HepG2 (cell line): ENCODE results near the gene MT1A.

Source experiments
- ATF4 ChIP-seq, 2 experiments: fragments of 450-650 bp in 1 of 2; sonication (generic) in 1 of 2; formaldehyde crosslinking; IDR thresholded peaks; 2 replicates each; pipeline versions ENCODE4 v1.5.0 to v1.8.0; 2020 to 2022; ENCODE audit warnings: mild to moderate bottlenecking in 1 of 2, missing genetic modification reagents in 1 of 2
- EP300 ChIP-seq, 3 experiments: sonication (generic) in 1 of 3; formaldehyde crosslinking in 1 of 3; IDR thresholded peaks; 2 replicates each; pipeline versions ENCODE4 v1.5.1 to v1.6.1; 2011 to 2020; ENCODE audit warnings: low read depth in 2 of 3, low read length in 2 of 3, borderline replicate concordance in 1 of 3, improper control_type of control experiment in 1 of 3, mild to moderate bottlenecking in 1 of 3, missing genetic modification reagents in 1 of 3, moderate library complexity in 1 of 3
- SMC3 ChIP-seq: IDR thresholded peaks from 2 replicates; pipeline ENCODE4 v1.6.1; 2011; ENCODE audit warnings: low read length, improper control_type of control experiment
- SOX13 ChIP-seq, 3 experiments: fragments of 450-650 bp in 1 of 3; sonication (generic) in 1 of 3; formaldehyde crosslinking in 1 of 3; IDR thresholded peaks in 2 of 3; conservative IDR thresholded peaks in 1 of 3; 2 replicates each; pipeline versions ENCODE4 v1.5.0 to v1.6.1; 2016 to 2020; ENCODE audit warnings: antibody characterized with exemption in 1 of 3, mild to moderate bottlenecking in 1 of 3, missing compliant biosample characterization in 1 of 3, missing genetic modification reagents in 1 of 3, moderate library complexity in 1 of 3
- ZNF788 ChIP-seq: sonication (generic); formaldehyde crosslinking; IDR thresholded peaks from 2 replicates; pipeline ENCODE4 v1.5.0; 2020; ENCODE audit warnings: mild to moderate bottlenecking, missing genetic modification reagents, borderline replicate concordance

GRCh38 chr16:56607109-56607618 is 31.3 kb upstream of the MT1A start:
- peak in 1 of 2 experiments; percentile 71; a peak in 2 of 4 replicates for TF ChIP-seq EP300 (IDR thresholded peaks at IDR 0.05; ENCODE audit: low read depth in 2 of 2, low read length in 2 of 2)
- peak; percentile 81 for TF ChIP-seq EP300 (CRISPR knock-in tag; IDR thresholded peaks at IDR 0.05; ENCODE audit: borderline replicate concordance)
- TF ChIP-seq SMC3: peak; percentile 0; the same call in 1 of the 2 replicates
- TF ChIP-seq SOX13 (IDR thresholded peaks at IDR 0.05): peak; percentile 22; the same call in 1 of the 2 replicates
- no peak; a peak in 1 of 4 replicates for TF ChIP-seq SOX13 (CRISPR knock-in tag; conservative IDR thresholded peaks at IDR 0.05 in 1 of 2, IDR thresholded peaks at IDR 0.05 in 1 of 2)
- peak; percentile 78 for TF ChIP-seq ZNF788 (CRISPR knock-in tag)
- TF ChIP-seq ATF4 (CRISPR knock-in tag; IDR thresholded peaks at IDR 0.05): peak in 1 of 2 experiments; percentile 24; a peak in 1 of 4 replicates
